T-helper 9 cell (primary cell): ENCODE results near the gene RANBP3.
"Not testable (repeated sequence)": the region's sequence is repeated elsewhere in the genome, so short reads cannot be mapped to it uniquely, and the experiment has no call there.

Experiments
- DNase-seq: peaks from one replicate; pipeline ENCODE4 v3.0.0-alpha.2; 2020

RANBP3 gene

DNA sequence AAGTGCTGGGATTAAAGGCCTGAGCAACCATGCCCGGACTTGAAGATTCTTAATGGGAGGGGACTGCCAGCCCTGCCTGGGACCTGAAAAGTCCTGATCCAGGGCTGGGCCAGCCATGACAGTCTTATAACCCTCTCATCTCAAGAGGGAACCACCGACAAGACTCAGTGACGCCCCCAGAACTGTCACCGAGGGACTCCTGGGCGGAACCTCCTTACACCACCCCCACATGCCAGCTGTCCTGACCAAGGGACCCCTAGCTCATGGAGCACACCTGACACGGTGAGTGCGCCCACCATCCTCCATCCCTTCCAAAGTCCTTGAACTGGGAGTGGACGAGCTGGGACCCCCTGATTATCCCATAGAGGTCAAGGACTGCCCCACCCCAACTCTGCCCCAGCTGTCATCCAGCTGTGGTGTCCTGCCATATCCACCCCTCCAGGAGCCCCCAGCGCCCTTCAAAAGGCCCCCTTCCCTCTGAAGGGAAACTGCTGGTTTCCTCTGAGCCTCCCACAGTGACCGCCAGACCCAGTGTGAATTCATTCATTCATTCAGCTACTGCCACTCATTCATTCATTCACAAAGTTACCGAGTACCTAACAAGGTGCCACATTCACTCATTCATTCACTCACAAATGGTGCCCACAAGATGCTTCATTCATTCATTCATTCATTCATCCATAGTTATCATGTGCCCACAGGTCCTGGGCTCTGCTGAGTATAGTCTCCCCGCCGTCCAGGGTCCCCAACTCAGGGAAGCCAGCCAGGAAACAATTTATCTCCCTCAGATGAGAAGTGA is 78.0 kb downstream of the RANBP3 start:
- DNase-seq, result no peak

DNA sequence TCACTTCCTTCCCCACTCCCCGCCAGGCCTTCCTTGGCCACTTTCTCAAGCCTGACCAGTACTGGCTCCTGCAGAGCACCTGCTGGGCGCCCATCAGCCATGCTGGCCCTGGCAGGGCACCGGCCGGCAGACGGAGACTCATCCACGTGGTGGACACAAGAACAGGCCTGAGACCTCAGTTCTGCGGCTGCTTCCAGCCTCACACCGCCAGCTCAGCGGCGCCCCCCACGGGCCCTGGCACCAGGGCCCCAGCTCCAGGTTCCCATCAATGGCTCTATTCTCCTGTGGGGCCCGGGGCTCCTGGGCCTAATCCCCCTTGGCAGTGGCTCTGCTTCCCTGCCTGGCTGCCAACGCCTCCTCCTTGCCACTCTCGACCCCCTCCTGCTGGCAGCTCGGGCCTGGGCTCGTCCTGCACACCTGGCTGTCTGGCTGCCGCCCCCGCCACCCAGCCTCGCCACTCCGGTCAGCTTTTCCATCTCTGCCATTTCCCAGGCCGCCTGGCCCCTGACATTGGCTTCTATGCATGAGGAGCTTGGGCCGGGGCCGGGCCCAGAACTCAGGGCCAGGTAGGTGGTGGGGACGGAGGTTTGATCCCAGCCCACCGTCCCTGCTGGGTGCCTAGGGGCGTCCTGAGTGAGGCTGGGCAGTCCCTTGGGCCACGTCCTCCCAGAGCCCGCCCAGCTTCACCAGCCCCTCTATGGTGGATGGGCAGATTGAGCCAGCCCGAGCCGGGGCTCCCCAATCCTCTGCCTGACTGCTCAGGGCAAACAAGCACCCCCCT is 80.6 kb downstream of the RANBP3 start:
- no peak for DNase-seq

DNA sequence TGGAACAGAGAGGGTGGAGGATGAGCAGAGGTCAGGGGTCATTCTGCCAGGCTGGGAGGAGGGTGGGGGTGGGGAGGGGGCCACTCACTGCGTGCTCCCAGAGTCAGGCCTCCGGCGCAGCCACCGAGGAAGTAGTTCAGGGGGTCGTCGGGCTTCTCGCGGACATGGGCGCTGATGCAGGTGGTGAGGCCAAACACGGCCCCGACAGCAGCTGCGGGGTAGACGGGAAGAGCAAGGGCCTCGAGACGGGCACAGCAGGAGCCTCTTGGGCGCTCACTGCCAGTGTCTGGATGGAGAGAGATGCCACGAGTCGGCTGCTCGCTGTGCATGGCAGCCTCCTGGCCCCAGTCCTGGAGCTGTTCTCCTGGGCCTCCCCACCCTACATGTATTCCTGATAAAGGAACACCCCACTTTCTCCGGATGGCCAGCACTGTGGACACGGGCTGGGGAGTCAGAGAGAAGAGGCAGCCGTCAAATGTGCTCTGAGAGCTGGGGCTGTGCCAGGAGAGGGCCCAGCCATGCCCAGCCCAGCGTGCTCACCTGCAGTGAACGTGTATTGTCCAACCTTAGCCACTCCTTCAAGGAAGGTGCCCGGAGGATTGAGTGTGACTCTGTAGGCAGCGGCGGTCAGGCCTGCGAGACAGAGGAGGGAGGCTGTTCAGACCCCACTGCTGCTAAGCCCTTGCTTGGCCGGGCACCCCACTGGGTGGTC is 81.4 kb downstream of the RANBP3 start:
- no peak for DNase-seq

DNA sequence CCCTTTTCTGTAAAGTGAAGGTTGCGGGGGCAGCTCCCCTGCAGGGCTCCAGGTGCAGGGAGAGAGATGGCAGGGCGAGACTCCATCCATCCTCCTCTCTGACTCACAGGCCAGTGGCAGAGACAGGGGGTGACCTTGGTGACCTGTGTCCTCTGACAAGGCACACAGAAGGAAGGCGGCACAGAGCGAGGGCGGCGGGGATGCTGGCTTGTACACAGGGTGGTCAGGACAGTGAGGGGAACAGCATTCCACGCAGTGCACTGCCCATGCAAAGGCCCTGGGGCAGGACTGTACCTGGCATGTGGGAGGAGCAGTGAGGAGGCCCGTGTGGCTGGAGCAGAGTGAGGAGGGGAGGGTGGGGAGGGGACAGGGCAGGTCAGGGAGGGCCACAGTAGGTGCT is 82.0 kb downstream of the RANBP3 start:
- no peak for DNase-seq

- DNase-seq, result no peak
These were observed 82.5 kb downstream of the RANBP3 start for GRCh38 chr19:5895409-5895808.

DNA sequence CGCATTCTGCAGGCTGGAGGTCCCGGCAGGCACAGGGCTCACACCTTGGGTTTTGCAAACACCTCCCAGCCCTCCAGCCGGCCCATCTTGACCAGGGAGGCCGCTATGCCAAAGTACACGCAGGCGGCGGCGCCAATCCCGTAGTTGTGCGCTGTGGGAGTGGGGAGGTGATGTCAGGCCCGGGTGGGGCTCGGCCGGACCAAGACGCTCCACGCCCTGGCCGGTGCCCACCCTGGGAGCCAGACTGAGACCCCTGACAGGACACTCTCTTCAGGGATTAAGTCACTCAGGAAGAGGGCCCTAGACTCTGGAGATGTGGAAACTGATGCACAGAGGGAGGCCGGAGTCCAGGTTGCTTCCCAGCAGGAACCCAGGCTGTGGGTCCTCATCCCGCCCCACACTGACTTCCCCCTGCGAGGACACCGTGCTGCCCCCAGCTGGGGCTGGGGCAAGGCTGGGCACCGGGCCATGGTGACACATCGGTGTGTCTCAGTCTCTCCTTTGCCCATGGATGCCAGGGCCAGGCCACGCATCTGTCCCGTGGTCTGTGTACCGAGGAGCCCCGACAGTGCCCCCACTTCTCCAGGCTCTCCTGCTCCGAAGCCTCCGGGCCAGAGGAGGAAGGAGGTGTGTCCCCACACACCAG is 83.1 kb downstream of the RANBP3 start:
- DNase-seq, result no peak

DNA sequence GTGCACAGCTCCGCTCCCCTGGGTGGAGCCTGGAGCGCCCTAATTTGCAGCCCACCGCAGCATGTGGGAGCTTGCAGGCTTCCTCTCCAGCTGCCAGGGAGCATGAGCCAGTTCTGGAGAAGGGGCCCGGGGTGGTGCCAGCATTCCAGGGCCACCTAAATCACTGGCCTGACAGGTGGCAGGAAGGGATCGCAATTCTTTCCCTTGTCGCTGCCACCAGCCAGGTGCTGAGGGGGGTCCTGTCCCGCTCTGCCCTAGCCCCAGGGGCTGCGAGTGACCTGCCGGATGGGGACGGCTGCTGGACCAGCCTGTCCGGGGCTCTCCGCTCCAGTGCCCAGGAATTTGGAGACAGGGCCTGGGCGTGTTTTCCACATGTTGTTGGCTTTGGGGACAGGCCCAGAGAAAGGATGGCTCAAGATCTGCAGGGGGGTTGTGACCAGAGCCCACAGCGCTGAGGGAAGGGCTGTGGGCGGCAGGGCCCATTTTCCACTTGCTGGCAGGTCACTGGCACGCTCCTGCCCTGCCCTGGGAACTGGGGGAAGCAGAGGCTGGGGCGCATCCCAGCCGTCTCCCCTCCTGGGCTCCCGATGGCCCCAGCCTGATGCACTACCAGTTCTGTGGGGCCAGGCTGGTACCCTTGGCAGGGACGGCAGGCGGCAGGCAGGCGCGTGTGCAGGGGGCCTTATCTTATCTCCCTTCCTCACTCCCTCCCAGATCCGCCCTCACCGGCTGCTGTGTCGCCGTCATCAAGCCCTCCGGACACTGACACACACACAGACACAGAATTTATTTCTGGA is 83.8 kb downstream of the RANBP3 start:
- no peak for DNase-seq

- no peak for DNase-seq
These were observed 84.5 kb downstream of the RANBP3 start for GRCh38 chr19:5893296-5893903.

DNA sequence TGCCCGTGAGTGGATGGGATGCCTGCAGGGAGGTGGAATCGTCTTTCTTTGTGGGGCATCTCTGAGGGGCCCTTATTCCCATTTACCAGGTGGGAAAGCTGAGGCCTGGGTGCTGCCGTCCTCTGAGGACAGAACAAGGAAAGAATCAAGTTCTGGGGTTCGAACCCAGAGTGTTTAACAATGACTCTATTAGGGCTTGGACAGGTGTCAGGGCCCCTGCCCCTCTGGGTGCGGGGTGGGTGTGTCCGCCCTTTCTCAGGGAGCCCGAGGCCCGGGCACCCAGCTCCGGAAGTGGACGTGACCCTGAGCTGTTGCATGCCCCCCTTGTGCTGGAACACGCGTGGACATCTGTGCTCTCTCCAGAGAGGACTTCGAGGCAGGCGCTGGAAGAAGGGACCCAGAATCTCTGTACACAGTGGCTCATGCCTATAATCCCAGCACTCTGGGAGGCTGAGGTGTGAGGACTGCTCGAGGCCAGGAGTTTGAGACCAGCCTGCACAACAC is 85.1 kb downstream of the RANBP3 start:
- no peak for DNase-seq

- no peak for DNase-seq
These were observed 85.8 kb downstream of the RANBP3 start for GRCh38 chr19:5891938-5892771.

DNA sequence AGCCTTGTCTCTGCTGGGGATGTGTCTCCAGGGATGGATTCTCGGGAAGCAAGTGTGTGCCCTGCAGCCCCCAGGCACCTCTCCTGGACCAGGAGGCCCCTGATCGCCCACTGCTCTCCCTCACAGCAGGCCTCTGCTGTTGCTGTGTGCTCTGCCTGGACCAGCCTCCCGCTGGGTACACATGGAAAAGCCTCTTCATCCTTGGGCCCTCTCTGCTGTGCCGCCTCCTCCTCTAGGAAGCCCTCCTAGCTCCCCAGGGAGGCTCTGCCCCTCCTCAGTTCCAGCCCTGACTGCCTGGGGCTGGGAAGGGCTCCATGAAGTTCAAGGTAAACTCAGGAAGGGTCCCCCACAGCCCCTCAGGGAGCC is 86.4 kb downstream of the RANBP3 start:
- no peak for DNase-seq

DNA sequence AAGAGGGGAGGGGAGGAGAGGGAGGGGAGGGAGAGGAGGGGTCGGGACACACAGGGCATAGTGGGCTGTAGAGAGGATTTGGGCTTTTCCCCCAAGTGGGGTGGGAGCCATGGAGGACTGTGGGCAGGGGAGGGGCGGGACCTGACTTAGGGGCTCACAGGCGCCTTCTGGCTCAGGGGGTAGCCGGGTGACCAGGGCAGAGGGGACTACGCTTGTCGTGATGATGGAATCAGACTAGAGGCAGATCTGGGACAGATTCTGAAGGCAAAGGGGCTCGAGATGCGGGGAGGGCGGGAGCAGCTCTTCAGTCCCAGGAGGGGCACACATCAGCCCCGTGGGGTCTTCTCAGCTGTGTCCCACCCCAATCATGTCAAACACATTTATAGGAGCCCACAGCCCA is 87.8 kb downstream of the RANBP3 start:
- no peak for DNase-seq

- no peak for DNase-seq
These were observed 88.5 kb downstream of the RANBP3 start for GRCh38 chr19:5889288-5889971.

- DNase-seq, result not testable (repeated sequence)
These were observed 93.7 kb downstream of the RANBP3 start for GRCh38 chr19:5884065-5884811.

GRCh38 chr19:5883157-5883873 is 94.6 kb downstream of the RANBP3 start:
- DNase-seq, result not testable (repeated sequence)

DNA sequence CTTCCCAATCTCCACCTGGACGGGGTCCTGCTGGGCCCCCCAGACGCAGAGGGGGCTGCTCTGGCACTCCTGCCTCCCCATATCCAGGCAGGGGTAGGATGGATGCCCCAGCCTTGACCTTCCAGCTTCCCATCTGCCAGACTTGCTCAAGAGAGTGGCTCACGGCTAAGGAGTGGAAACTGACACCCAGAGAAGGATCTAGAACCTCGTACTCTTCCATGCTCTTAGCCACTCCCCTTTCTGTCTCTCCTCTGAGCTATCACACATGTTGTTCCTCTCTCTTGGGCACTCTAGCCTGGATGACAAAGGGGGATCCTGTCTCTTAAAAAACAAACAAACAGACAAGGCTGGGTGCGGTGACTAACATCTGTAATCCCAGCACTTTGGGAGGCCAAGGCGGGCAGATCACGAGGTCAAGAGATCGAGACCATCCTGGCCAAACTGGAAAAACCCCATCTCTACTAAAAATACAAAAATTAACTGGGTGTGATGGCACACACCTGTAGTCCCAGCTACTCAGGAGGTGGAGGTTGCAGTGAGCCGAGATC is 95.4 kb downstream of the RANBP3 start:
- DNase-seq, result no peak

- no peak for DNase-seq
These were observed 96.2 kb downstream of the RANBP3 start for GRCh38 chr19:5881543-5882299.
